Mucosa of descending colon (tissue), 3 donors: Measurements from ENCODE around the gene CDK17. TPM values are rescaled to one million over a fixed set of nuclear protein-coding genes. Genes with fewer than 3 reads are reported as not detected.
"Not testable (repeated sequence)": the region's sequence is repeated elsewhere in the genome, so short reads cannot be mapped to it uniquely, and the experiment has no call there.

Source experiments
- ATAC-seq: fragments of 200-7000 bp; cut with Tn5 transposase; one replicate; pipeline ENCODE4 v1.9.1; 2020; ENCODE audit warnings: mild to moderate bottlenecking, moderate library complexity
- DNase-seq, 3 donors: peaks; one replicate each; pipeline ENCODE4 v3.0.0-alpha.2; 2020
- H3K36me3 ChIP-seq: fragments of 200-600 bp; one replicate; pipeline ENCODE4 v1.8.0; 2021; ENCODE audit warnings: low read depth, mild to moderate bottlenecking
- H3K4me1 ChIP-seq: fragments of 200-600 bp; one replicate; pipeline ENCODE4 v1.8.0; 2021; ENCODE audit warnings: low read depth, mild to moderate bottlenecking
- H3K4me3 ChIP-seq: fragments of 200-600 bp; one replicate; pipeline ENCODE4 v1.8.0; 2021; ENCODE audit warnings: mild to moderate bottlenecking
- H3K9me3 ChIP-seq: fragments of 200-600 bp; one replicate; pipeline ENCODE4 v1.8.0; 2021; ENCODE audit warnings: mild to moderate bottlenecking
- intact Hi-C, 2 donors: fragments of 100-400 bp; cut with DNase I in 1 of 2; cut with micrococcal nuclease in 1 of 2; formaldehyde crosslinking; loops; one replicate each; pipeline versions ENCODE4 v1.11.0 to v1.11.1; 2022; cut with DNase I, micrococcal nuclease
- total RNA-seq, 3 donors: library from RNA; stranded (reverse); fragmentation: NEBNext Ultra II Directional in 2 of 3; extraction: Animal tissue kit (Norgen Biotek cat#: 25700) in 2 of 3; gene quantifications; one replicate each; pipeline versions ENCODE4 v1.2.1 to v1.2.4, GENCODE V29; 2021 to 2023
- TF ChIP-seq, protein P1 (sequence below): fragments of 200-600 bp; IDR thresholded peaks from one replicate; pipeline ENCODE4 v1.8.0; 2022; ENCODE audit warnings: antibody characterized with exemption, mild to moderate bottlenecking
- donor health status: DM: no; HTN: no; CAD: no; lungs with moderate emphysema.
- donor health status: DM: no; HTN: no; CAD: no.
- donor health status: DM: no; HTN: yes; CAD: no.

Gene CDK17
- total RNA-seq, 3 donors from 2014 or later, result 19.5 to 43.5 (median 24.0) TPM

DNA sequence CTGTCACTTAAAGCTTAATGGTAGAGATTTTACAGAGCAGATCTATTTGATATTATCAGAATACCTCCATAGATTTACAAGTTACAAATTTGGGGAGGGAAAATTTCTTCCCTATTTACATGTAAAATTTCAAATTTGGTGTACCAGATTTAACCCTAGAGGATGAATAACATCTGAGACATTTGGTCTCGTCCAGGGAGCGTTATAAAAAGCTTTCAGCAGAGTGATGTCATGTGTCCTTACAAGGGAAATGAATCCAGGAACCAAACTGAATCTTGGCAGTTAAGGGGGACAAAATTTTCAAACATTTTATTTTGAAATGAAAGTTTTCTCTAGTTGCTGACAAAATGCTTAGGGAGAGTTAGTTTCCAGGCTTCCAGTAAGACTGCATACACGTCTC is 4.5 kb upstream of the CDK17 start:
- no peaks in the 10 kb centered on the region for H3K9me3 ChIP-seq
- no peaks in the 10 kb centered on the region for H3K36me3 ChIP-seq
- H3K4me1 ChIP-seq, result peaks cover 9% of the 10 kb centered on the region
- H3K4me3 ChIP-seq, result no peak overlapping the region
- TF ChIP-seq, protein P1, sequence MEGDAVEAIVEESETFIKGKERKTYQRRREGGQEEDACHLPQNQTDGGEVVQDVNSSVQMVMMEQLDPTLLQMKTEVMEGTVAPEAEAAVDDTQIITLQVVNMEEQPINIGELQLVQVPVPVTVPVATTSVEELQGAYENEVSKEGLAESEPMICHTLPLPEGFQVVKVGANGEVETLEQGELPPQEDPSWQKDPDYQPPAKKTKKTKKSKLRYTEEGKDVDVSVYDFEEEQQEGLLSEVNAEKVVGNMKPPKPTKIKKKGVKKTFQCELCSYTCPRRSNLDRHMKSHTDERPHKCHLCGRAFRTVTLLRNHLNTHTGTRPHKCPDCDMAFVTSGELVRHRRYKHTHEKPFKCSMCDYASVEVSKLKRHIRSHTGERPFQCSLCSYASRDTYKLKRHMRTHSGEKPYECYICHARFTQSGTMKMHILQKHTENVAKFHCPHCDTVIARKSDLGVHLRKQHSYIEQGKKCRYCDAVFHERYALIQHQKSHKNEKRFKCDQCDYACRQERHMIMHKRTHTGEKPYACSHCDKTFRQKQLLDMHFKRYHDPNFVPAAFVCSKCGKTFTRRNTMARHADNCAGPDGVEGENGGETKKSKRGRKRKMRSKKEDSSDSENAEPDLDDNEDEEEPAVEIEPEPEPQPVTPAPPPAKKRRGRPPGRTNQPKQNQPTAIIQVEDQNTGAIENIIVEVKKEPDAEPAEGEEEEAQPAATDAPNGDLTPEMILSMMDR, result no peak
- intact Hi-C loops, result no loop called here
- ATAC-seq, result no peak
- DNase-seq, result no peak

DNA sequence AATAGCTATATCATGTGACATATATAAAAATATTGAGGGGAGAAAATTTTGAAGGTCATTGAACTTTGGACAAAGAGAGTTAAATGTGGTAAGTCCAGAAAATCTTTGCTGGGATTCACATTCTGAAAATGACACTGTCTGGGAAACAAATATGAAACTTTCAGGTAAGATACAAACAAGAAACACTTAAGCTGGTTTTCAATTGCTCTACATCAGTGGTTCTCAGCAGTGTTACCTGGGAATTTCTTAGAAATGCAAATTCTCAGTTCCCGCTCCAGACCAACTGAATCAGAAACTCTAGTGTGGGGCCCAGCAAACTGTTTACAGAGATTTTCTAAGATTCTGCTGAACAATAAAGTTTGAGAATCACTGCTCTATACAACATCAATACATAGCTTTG is 3.6 kb upstream of the CDK17 start:
- Histone ChIP-seq H3K4me3 (no peak overlapping the region), H3K36me3 (no peaks in the 10 kb centered on the region), H3K9me3 (no peaks in the 10 kb centered on the region), H3K4me1 (peaks cover 9% of the 10 kb centered on the region)
- TF ChIP-seq, protein P1, result no peak
- ATAC-seq (no peak), DNase-seq (no peak)
- intact Hi-C loops, result no loop called here

DNA sequence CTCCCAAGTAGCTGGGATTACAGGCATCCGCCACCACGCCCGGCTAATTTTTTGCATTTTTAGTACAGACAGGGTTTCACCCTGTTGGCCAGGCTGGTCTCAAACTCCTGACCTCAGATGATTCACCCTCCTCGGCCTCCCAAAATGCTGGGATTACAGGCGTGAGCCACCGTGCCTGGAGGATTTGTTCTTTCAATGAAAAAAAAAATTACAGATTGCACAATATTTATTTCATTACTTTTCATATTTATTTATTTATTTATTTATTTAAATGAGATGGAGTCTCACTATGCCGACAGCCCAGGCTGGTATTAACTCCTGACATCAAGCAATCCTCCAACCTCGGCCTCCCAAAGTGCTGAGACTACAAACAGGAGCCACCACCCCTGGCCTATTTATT is 2.3 kb upstream of the CDK17 start:
- ATAC-seq, H3K4me3 ChIP-seq, DNase-seq, H3K36me3 ChIP-seq, intact Hi-C loops, H3K9me3 ChIP-seq: not testable (repeated sequence)
- H3K4me1 ChIP-seq, result peaks cover 17% of the 10 kb centered on the region

DNA sequence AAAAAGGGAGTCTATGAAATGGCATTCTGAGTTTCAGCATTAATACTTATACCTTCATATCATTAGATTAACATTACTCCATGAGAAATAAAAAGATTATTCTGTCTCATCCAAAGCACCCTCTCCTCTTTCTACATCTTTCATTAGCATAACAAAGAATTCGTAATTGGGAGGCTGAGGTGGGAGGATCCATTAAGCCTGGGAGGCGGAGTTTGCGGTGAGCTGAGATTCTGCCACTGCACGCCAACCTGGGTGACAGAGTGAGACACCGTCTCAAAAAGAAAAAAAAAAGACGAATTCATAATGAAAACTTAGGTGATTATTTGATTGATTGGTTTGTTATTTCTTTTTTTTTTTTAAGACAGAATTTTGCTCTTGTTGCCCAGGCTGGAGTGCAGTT is 1.8 kb upstream of the CDK17 start:
- intact Hi-C loops, result no loop called here
- H3K4me3 ChIP-seq, result no peak overlapping the region
- ATAC-seq (no peak), DNase-seq (no peak)
- no peaks in the 10 kb centered on the region for H3K9me3 ChIP-seq
- H3K4me1 ChIP-seq, result peaks cover 17% of the 10 kb centered on the region
- TF ChIP-seq, protein P1, result no peak
- no peaks in the 10 kb centered on the region for H3K36me3 ChIP-seq

DNA sequence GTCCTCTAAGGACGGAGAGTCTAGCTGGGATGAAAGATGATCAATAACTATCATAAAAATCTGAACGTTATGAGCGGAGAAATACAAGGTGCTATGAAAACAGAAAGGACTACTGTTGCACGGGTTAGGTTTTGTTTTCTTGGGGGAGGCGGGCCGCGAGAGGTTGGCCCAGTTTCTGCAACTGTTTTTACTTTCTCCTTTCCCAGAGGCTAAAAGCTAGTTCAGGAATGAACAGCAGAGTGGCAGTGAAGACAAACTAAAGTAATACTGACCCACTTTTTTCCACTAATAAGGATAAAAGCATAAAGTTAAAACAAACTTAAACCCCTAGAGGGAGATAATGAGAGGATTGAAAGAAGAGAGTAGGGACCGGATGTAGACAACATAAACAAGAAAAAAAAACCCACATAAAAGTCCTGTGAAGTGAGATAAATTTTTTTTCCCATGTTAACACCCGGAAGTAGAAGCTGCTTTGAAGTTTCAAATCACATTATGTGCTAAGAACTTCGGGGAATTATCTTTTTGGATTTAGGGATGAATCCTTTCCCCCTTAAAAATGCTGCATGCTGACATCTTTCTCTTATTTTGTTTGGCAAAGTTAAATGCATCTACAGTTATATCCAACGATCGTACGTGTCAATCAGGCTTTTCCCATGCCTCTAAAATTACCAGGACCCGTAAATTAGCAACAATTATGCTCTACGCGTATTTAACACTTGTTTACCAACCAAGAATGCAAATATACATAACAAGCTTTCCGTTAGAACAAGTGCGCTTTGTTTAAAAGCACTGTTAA is 1.0 kb upstream of the CDK17 start:
- intact Hi-C loops, result no loop called here
- DNase-seq, result peak in 2 of 3 donors; percentile 41 to 47
- H3K4me3 ChIP-seq, result peak overlapping the region; percentile 2
- peak; percentile 5 for ATAC-seq
- peaks cover 19% of the 10 kb centered on the region for H3K4me1 ChIP-seq
- H3K9me3 ChIP-seq, result no peaks in the 10 kb centered on the region
- TF ChIP-seq, protein P1, result no peak
- H3K36me3 ChIP-seq, result no peaks in the 10 kb centered on the region

DNA sequence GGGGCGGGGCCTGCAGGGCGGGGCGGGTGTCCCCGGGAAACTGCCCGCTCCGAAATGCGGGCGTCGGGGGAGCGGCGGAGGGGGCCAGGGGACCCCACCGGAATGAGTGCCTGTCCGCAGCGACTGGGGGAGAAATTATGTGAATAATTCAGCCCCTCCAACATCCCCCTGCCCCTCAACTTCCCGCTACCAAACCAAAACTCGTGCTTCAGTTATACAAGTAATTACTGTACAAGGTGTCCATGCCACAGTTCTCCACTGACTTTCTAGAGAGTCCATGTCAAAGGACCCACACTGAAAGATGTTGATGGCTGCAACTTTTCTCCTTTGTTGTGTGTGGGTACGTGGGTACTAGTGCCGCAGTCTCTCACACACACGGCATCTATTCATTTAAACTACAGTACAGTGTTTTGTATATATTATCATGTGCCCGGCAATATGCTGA is 414 bp upstream of the CDK17 start:
- H3K4me1 ChIP-seq, result peaks cover 25% of the 10 kb centered on the region
- H3K4me3 ChIP-seq, result peak overlapping the region; percentile 2
- DNase-seq (no peak), ATAC-seq (peak; percentile 8)
- intact Hi-C loops, result no loop called here
- H3K36me3 ChIP-seq, result no peaks in the 10 kb centered on the region
- TF ChIP-seq, protein P1, result no peak
- H3K9me3 ChIP-seq, result no peaks in the 10 kb centered on the region
